NCI-H187 treated with DMSO at 0.1 percent for 48 hours (cell line): ENCODE measurements around the gene CHAF1A.

Source experiments
- DNase-seq: peaks from one replicate; lab custom pipeline; 2025; lab: John Stamatoyannopoulos, UW

CHAF1A gene

GRCh38 chr19:4405977-4406376, 3.5 kb downstream of the CHAF1A start:
- no peak for DNase-seq

- DNase-seq, result no peak
Measured at GRCh38 chr19:4406626-4407025, 4.2 kb downstream of the CHAF1A start.

DNA sequence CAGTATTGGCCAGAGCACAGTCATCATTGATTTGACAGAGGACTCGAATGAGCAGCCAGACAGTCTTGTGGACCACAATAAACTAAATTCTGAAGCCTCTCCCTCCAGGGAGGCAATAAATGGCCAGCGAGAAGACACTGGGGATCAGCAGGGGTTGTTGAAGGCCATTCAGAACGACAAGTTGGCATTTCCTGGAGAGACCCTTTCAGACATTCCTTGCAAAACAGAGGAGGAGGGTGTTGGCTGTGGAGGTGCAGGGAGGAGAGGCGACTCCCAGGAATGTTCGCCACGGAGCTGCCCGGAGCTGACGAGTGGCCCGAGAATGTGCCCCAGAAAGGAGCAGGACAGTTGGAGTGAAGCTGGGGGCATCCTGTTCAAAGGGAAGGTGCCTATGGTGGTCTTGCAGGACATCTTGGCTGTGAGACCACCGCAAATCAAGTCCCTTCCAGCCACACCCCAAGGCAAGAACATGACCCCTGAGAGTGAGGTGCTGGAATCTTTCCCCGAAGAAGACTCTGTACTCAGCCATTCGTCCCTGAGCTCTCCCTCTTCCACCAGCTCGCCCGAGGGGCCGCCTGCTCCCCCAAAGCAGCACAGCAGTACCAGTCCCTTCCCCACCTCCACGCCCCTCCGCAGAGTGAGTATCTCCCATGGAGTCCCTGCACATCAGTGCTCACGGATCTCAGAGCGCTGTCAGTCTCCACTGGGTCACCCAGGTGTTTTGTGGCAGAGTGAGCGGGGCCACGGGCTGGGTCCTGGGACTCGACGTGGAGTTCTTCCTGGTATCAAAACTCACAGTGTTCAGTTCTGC, 6.9 kb downstream of the CHAF1A start:
- no peak for DNase-seq

DNA sequence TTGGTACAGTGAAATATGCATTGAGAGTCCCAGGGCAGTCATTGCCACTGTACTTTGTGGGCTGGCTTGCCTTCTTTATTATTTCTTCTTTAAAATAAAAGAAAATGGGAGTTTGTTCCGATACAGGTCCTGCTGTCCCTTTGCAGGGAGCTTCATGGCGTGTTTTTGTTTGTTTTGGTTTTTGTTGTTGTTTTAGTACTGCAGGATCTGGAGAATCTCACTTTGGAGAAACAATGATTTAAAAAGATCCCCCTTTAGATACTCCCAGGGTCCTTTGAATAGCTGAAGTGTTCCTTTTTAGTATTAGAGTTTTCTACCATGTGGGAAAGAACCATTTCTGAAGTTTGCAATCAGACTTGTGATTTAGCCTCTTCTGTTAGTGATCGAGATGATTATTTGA, 11.1 kb downstream of the CHAF1A start:
- no peak for DNase-seq

DNA sequence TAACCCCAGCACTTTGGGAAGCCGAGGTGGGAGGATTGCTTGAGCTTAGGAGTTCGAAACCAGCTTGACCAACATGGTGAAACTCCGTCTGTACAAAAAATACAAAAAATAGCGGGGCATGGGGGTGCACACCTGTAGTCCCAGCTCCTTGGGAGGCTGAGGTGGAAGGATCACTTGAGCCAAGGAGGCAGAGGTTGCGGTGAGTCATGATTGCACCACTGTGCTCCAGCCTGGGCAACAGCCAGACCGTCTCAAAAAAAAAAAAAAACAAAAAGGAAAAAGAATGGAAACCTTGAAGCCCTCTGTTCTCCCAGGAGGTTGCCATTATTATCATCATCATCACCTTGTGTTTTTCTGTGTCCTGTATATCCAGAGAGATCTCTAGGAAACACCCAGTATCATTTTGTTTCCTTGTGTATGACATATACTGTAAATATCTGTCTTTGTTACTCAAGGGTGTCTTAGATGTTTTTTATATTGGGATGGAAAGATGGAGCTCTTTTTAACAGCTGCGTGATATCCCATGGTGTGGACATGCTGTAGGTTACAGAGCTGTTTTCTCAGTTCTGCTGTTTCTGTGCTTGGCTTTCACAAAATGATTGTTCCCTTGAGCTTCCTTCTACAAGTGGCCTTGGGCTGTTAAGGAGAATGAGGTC, 11.8 kb downstream of the CHAF1A start:
- no peak for DNase-seq

- no peak for DNase-seq
Measured at GRCh38 chr19:4414800-4415321, 12.4 kb downstream of the CHAF1A start.

DNA sequence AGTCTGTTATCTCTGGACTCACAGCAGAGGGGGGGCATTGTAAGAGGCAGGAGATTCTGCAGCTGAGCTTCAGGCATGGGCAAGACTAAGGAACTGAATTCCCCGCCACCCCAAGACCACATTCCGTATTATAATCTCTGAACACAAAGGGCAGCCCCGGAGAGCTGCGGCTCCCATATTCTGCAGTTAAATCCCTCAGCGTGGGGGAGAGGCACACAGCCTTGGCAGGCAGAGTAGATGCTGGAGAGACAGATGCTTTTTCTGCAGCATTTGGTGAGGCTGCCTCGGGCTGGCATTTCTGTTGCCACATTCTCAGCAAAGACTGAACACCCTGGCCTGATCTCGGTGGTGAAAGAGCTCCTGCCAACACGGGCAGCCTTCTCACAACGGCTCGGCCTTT, 12.9 kb downstream of the CHAF1A start:
- no peak for DNase-seq

GRCh38 chr19:4416268-4416667, 13.8 kb downstream of the CHAF1A start:
- no peak for DNase-seq

DNA sequence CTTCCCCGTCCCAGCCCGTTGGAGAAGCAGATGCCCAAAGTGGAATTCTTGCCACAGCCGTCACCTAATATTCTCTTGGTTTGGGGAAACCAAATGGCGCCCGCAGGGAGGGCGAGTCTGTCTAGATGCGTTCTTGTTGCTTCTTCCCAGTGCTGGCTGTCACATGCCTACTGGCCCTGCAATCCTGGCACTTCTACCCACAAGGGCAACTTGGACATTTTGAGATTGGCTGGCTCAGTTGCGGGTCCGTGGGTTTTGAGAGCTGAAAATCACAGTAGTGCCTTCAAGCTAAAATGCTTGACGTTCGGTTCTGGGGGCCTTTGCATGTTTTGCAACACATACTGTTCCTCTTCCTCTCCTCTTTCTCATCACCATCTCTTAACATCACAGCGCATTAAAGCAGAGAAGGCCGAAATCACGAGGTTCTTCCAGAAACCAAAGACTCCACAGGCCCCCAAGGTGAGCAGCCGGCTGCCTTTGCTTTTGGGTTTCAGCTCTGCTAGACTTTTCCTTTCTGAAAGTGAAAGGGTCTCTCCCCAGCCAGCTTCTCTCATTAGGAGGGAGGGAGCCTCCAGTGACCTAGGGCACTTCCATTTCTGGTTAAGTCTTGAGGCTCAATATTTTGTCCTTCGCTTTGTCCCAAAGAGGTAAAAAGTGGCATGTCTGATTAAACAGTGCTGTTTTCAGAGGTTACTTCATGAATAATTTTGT, 21.1 kb downstream of the CHAF1A start:
- DNase-seq, result no peak

GRCh38 chr19:4425537-4425936, 23.1 kb downstream of the CHAF1A start:
- no peak for DNase-seq

GRCh38 chr19:4428326-4428975, 26.0 kb downstream of the CHAF1A start:
- DNase-seq, result no peak

DNA sequence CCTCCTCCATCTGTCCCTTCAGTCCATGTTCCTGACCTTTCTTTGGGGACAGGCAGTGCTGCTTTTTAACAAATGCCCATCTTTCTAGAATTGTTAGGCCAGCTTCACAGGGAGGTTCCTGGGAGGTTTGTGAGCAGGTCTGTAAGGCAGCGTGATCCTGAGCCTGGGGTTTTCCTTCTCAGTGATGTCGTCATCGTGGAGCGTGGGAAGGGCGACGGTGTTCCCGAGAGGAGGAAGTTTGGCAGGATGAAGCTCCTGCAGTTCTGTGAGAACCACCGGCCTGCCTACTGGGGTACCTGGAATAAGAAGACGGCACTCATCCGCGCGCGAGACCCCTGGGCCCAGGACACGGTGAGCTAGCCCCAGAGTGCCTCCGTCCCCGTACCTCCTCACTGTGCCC, 26.8 kb downstream of the CHAF1A start:
- DNase-seq, result no peak

GRCh38 chr19:4429771-4430171, 27.3 kb downstream of the CHAF1A start:
- no peak for DNase-seq

DNA sequence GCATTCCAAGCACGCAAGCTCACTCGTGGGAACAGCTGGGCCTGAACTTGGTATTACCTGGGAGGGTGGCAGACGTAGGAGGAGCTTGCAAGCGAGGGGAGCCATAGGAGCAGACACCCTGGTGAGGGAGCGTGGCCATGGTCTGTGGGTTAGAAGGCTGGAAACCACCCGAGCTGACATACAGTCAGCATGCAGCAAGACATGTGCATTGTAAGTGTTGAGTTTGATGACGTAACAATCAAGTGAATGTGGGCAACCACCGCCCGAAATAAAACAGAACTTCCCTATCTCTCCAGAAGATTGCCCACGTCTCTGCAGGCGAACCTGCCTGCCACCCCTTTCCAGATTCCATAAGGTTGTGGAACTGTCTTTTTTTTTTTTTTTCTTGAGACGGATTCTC, 28.3 kb downstream of the CHAF1A start:
- DNase-seq, result no peak

DNA sequence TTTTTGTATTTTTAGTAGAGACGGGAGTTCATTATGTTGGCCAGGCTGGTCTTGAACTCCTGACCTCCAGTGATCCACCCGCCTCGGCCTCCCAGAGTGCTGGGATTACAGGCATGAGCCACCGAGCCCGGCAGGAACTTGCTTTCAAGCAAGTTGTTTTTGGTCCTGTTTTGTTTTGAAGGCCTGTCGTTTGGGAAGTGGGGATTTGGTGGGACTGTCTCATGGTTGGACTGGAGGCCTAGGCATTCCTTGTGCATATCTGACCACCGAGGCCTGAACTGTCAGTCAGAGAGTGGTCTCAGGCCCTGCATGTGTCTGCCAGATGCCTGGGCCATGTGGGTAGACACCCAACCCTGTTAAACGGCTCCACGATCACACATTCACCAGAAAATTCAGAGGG, 28.9 kb downstream of the CHAF1A start:
- no peak for DNase-seq

DNA sequence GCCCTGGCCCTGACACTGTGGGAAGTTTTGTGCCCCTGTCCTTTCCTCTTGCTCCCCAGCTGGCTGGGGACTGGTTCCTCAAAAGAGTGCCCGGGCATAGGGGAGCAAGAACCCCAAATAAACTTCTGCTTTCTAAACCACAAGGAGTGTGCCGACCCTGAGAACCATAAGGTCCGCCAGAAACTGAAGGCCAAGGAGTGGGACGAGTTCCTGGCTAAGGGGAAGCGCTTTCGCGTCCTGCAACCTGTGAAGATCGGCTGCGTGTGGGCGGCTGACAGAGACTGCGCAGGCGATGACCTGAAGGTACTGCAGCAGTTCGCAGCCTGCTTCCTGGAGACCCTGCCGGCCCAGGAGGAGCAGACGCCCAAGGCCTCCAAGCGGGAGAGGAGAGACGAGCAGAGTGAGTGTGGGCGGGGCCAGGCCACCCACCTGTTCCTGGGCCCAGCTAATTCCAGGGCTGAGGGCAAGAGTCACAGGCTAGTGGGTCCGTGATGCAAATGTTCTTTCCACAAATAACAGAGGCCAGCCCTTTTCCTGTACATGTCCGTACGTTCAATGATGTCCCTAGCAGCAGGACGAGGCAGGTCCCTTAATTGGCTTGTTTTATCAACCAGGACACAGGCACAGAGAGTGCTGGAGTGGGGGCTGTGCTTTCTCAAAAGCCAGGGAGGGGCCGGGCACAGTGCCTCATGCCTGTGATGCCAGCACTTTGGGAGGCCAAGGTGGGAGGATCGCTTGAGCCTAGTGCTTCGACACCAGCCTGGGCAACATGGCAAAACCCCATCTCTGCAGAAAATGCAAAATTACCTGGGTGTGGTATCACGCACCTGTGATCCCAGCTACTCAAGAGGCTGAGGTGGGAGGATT, 29.6 kb downstream of the CHAF1A start:
- DNase-seq, result no peak

- DNase-seq, result no peak
Measured at GRCh38 chr19:4432918-4433506, 30.6 kb downstream of the CHAF1A start.

DNA sequence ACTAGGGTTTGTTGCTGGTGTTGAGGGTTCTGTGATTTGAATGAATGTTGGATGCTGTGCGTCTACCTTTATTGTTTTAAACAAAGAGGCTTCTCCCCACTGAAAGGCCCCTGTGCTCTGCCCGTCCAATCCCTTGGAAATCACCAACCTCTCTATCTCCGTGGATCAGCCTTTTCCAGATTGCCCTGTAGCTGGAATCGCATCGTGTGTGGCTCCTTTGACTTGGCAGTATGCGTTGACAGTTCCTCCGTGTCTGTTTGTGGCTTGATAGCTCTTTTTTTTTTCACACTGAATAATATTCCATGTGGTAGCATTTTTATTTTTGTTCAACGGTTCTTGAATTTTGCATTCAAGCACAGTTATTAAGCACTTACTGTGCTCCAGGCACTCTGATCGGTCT, 32.0 kb downstream of the CHAF1A start:
- no peak for DNase-seq

DNA sequence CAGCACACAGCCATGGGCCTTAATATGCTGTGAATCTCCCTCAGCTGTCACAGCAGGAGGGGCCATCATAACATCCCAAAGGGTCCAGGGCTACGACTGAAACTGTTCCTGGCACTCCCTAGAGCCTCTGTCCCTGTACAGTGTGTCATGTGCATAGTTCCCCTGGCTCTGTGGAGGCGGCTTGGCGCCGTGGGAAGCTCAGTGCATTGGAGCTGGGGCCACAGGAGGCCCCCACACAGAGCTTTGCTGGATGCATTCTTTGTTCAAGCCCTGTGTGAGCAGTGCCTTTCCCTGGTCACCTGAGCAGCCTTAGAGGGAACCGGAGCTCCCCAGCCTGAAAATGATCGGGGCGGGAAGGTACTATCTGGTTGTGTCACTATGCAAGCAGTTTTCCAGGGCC, 33.8 kb downstream of the CHAF1A start:
- no peak for DNase-seq

DNA sequence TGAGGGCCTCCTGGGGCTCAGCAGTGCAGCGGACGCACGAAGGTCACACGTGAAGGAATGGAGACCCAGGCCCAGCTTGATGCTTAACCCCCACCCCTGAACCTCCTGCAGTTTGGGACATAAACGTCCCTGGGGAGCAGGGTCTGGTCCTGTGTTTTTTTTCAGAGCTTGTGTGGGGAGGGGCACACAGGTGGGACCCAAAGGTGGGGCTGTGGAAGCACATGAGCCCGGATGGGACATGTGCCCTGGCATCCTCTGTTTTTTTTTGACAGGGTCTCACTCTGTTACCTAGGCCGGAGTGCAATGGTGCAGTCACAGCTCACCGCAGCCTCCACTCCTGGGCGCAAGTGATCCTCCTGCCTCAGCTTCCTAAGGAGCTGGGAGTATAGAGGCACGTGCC, 34.7 kb downstream of the CHAF1A start:
- no peak for DNase-seq

GRCh38 chr19:4439243-4439642, 36.8 kb downstream of the CHAF1A start:
- DNase-seq, result no peak
